GM10266 (cell line): ENCODE measurements around the gene COL5A1.

Experiments
- DNase-seq: peaks from one replicate; pipeline ENCODE4 v3.0.0; 2012; ENCODE audit errors: extremely low spot score
- CTCF ChIP-seq: IDR thresholded peaks from 2 replicates; pipeline ENCODE4 v1.5.1; 2012; ENCODE audit warnings: mild to moderate bottlenecking, low read depth; ENCODE audit not compliant: control insufficient read depth, insufficient read depth; ENCODE audit errors: missing control alignments

COL5A1 gene

GRCh38 chr9:134813841-134814240 is 172.2 kb downstream of the COL5A1 start:
- TF ChIP-seq CTCF, result no peak
- no peak for DNase-seq

- no peak for TF ChIP-seq CTCF
- DNase-seq, result no peak
These were observed 173.1 kb downstream of the COL5A1 start for GRCh38 chr9:134814598-134815215.

- no peak for DNase-seq
- TF ChIP-seq CTCF, result no peak
These were observed 174.0 kb downstream of the COL5A1 start for GRCh38 chr9:134815435-134816214.

GRCh38 chr9:134816264-134816663 is 174.7 kb downstream of the COL5A1 start:
- no peak for DNase-seq
- no peak for TF ChIP-seq CTCF

- DNase-seq, result no peak
- TF ChIP-seq CTCF, result no peak
These were observed 176.5 kb downstream of the COL5A1 start for GRCh38 chr9:134818000-134818568.

- no peak for DNase-seq
- TF ChIP-seq CTCF, result no peak
These were observed 177.0 kb downstream of the COL5A1 start for GRCh38 chr9:134818591-134818990.

GRCh38 chr9:134820901-134821300 is 179.3 kb downstream of the COL5A1 start:
- DNase-seq, result no peak
- TF ChIP-seq CTCF, result no peak
